NCI-H2196 treated with DMSO at 0.1 percent for 48 hours (cell line): Measurements from ENCODE around the gene PYY.
"Not testable (repeated sequence)": the region's sequence is repeated elsewhere in the genome, so short reads cannot be mapped to it uniquely, and the experiment has no call there.

Source experiments
- DNase-seq: peaks from one replicate; lab custom pipeline; 2025; ENCODE audit not compliant: unreplicated experiment; lab: John Stamatoyannopoulos, UW

PYY gene

DNA sequence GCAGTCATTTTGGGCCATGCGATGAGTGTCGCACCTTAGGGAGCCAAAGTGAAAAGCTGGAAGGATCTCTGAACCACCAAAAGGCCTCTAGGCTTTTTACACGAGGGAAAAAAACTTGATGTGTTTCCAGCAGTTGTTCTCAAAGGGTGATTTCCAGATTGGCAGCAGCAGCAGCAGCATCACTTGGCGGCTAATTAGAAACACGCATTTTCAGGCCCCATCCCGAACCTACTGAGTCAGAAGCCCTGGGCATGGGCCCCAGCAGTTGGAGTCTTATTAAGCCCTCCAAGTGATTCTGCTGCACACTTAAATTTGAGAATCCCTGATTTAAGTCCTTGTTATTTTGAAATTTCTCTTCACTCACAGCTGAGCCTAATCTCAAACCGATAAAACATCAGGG, 25.3 kb upstream of the PYY start:
- DNase-seq = no peak

GRCh38 chr17:43978078-43978477, 24.3 kb upstream of the PYY start:
- no peak for DNase-seq

DNA sequence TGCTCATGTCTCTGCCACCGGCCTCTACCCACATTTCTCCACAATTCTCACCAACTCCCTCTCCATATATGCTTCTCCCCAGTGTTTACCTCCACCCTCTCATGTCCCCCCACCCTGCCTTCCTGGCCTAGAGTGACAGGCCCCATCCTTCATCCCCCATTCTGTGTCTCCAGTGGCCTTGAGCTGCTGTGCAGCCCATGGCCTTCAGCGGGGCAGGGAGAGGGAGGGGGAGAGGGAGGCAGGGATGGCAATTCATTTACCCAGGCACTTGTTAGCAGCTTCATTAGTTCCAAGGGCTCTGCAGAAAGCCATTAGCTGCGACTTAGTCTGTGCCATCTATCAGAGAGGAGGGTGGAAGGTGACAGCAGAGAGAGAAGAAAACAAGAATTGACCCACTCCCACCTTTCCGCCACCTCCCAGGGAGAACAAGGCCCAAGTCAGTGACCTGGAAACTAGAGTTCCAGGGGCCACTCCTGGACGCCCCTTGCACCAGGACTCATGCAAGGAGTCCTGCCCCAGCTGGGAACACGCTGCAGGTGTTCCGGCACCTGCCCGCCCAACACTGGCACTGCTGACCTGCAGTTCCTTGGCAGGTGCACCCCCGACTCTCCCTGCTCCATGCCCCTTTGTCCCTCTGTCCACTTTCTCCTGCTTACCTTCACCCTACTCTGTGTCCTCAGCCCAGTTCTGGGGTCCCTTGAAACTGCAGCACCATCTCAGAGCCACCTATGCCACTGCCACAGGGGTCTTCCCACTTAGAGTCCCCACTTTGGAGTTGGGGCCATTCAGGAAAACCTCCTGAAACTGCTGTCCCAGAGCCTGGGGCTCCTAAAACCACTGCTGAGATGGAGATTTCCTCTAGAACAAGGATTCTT, 23.5 kb upstream of the PYY start:
- DNase-seq = no peak

- no peak for DNase-seq
These were observed 22.2 kb upstream of the PYY start for GRCh38 chr17:43975898-43976297.

- DNase-seq = no peak
These were observed 20.9 kb upstream of the PYY start for GRCh38 chr17:43974382-43975266.

- not testable (repeated sequence) for DNase-seq
These were observed 18.9 kb upstream of the PYY start for GRCh38 chr17:43972444-43973212.

DNA sequence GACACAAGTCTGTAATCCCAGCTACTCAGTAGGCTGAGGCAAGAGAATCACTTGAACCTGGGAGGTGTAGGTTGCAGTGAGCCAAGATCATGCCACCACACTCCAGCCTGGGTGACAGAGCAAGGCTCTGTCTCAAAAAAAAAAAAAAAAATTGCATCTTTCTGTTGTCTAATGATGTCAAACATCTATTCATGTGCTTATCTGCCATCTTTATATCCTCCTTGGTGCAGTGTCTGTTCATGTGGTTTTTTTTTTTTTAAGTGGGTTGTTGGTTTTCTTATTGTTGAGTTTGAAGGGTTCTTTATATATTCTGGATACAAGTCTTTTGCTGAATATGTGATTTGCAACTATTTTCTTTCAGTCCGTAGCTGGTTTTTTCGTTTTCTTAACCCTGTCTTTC, 17.7 kb upstream of the PYY start:
- DNase-seq = not testable (repeated sequence)

GRCh38 chr17:43970366-43970765, 16.6 kb upstream of the PYY start:
- no peak for DNase-seq

DNA sequence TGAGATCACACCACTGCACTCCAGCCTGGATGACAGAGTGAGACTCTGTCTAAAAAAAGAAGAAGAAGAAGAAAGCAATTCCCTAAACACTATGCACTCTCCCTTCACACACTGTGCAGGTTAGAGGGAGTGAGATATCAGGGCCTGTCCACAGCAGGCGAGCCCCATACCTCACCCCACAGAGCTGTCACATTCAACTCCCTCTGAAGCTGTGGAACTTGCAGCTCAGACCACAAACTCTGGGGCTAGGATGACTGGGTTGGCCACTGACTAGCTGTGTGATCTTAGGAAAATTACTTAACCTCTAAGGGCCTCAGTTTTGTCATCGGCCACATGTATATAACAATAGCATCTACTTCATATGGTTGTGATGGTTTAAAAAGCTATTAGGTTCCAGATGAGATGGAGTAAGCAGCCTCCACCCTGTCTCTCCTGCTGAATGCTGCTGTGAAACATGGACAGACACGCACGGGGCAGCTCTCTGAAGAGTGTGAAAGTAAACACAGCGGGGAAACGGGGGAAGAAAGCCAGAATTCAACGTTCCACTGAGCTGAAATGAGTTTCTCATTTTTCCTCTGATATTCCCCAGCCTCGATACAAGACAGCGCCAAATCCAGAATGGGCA, 13.6 kb upstream of the PYY start:
- DNase-seq = no peak

DNA sequence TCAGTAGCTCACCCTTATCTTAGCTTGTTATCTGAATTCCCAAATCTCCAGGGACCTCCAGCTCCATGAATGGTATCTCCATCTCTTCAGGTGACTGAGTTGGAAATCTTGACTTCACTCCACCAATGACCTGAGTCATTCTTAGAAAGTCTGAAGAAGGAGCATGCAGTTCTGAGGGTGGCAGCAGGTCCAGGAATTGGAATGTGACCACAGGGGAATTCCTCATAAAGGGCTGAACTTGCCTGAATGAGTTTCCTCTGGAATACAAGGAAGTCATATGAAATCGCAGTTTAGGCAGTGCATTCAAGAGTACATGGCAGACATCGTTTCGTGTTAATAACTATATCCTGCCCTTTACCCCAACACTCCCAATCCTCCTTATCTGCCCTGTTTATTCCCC, 12.5 kb upstream of the PYY start:
- no peak for DNase-seq

DNA sequence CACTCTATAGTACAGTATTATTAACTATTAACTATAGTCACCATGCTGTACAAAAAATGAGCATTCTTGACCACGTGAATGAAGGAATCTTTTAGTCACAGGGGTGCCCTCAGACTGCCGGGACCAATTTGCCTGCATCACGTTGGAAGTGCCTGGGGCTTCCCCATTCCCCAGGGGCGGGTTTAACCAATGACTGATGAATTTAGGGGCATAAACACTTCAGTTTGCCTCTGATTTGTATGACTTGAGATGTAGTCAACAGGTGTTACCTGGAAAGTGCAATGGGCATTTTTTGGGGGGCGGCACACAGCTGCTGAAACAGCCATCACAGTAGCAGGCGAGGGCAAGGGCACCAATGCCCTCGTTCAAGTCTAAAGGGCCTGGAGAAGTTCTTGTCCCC, 8.7 kb upstream of the PYY start:
- DNase-seq = no peak

GRCh38 chr17:43961954-43962353, 8.2 kb upstream of the PYY start:
- DNase-seq = no peak

- DNase-seq = not testable (repeated sequence)
These were observed 7.6 kb upstream of the PYY start for GRCh38 chr17:43961292-43961691.

DNA sequence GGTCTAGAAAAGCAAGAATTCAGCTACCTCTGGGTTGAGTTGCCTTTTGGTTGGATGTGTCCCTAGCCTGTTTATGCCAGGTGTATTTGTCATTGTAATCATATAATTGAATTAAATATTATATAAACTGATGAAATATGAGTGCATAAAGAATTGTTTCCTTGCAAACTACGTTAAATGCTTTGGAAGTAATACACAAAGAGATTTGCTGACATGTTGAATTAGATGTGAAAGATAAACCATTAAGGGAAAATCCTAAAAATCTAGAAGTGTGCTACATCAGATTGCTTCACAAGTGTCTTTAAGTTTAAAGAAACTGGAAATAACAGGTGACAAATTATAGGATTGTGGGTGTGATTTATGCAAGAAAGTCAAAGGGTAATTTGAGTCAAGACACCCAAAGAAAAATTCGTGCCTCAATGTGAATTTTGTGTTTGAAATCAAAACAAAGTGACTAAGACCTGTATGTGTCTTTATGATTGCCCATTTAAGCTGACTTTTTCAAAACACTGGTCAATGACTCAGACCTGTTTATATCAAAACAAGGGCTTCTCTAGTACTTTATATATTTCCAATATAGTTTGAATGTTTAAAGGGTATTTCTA, 5.1 kb upstream of the PYY start:
- DNase-seq = no peak

GRCh38 chr17:43956222-43956621, 2.5 kb upstream of the PYY start:
- no peak for DNase-seq

DNA sequence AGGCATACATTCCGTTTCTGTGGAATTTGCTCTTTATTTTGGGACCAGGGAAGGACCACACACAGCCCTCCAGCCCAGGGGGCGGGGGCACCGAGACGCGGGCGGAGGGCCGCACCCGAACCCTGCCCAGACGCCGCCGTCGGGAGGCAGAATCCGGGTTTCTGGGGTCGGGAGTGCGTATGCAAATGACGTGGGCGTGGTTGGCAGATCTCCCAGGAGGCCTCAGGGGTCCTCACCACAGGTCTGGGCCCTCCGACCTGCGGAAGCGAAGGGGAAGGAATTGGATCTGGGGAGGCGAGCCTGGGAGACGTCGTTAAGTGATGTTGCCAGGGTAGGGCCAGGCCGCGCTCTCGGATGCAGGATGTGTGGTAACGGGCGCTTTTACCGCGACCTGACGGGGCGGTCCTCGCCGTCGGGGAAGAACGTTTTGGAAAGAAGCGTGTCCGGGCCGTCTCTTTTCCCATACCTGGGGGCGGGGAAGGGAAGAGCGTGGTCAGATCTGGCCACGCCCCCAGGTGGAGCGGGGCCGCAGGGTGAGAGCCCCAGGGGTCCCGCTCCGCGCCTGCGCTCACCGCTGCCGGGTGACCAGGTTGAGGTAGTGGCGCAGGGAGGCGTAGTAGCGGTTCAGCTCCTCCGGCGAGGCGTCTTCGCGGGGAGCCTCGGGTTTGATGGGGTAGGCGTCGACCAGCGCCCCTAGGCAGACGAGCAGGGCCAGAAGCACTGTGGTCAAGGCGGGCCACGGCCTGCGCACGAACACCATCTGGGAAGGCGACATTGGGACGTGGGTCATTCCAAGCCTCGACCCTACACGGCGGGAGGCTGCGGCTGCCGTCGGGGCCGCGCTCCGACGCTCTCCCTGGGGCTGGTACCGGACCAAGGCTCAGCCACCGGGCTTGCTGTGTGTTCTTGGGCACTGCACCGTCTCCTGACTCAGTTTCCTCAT, 745 bp downstream of the PYY start:
- DNase-seq = no peak

- no peak for DNase-seq
These were observed 1.4 kb downstream of the PYY start for GRCh38 chr17:43952351-43952723.

DNA sequence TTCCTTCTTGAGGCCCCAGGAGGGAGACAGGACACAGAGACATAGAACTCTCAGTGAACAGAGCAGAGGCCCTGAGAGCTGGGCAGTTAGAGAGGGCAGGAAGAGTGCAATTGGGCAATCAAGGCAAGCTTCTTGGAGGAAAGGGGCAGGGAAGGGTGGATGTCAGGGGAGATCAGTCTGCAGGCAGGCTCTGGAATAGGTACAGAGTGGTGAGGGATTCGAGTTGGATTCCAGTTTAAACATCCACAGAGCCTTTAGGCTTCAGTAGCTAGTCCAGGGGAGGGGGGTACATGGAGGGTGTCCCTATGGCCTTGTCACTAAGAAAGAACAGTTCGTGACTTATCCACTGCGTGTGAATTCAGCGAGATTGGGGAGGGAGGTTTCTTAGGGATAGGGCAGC, 2.0 kb downstream of the PYY start:
- DNase-seq = no peak

- DNase-seq = no peak
These were observed 3.2 kb downstream of the PYY start for GRCh38 chr17:43950554-43950953.
